ENCODE measurements around the gene ARV1.

- no peak for TF ChIP-seq POLR2A (IDR thresholded peaks at IDR 0.05)
- TF ChIP-seq, protein P1, sequence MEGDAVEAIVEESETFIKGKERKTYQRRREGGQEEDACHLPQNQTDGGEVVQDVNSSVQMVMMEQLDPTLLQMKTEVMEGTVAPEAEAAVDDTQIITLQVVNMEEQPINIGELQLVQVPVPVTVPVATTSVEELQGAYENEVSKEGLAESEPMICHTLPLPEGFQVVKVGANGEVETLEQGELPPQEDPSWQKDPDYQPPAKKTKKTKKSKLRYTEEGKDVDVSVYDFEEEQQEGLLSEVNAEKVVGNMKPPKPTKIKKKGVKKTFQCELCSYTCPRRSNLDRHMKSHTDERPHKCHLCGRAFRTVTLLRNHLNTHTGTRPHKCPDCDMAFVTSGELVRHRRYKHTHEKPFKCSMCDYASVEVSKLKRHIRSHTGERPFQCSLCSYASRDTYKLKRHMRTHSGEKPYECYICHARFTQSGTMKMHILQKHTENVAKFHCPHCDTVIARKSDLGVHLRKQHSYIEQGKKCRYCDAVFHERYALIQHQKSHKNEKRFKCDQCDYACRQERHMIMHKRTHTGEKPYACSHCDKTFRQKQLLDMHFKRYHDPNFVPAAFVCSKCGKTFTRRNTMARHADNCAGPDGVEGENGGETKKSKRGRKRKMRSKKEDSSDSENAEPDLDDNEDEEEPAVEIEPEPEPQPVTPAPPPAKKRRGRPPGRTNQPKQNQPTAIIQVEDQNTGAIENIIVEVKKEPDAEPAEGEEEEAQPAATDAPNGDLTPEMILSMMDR (IDR thresholded peaks at IDR 0.05): no peak
Observed at GRCh38 chr1:230992100-230992774, 13.3 kb downstream of the ARV1 start.

Measured in vagina (tissue), 2 donors.